Retinal pigment epithelial cell (primary cell): ENCODE measurements around the gene DMRTC1B.
"Not testable (repeated sequence)": the region's sequence is repeated elsewhere in the genome, so short reads cannot be mapped to it uniquely, and the experiment has no call there.

Experiments used
- DNase-seq: peaks from one replicate; pipeline ENCODE4 v3.0.0-alpha.2; 2010; ENCODE audit warnings: low read depth
- H3K4me3 ChIP-seq: 2 replicates; pipeline ENCODE4 v1.5.1; 2011; ENCODE audit warnings: mild to moderate bottlenecking, low read length, control low read depth, moderate library complexity
- TF ChIP-seq, protein P1 (sequence below): conservative IDR thresholded peaks from 2 replicates; pipeline ENCODE4 v1.5.1; 2011; ENCODE audit warnings: low read depth, low read length, control low read depth, inconsistent platforms

Gene DMRTC1B, protein sequence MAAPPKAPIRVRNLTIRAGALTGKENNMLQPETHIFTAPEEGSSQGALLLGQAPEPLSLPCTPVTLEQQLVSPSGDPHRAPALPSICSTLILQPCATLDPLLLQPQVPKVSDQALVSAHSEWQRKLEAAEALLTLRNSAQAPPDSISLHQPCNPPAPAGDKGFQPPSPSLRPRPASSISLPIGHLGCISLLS

DNA sequence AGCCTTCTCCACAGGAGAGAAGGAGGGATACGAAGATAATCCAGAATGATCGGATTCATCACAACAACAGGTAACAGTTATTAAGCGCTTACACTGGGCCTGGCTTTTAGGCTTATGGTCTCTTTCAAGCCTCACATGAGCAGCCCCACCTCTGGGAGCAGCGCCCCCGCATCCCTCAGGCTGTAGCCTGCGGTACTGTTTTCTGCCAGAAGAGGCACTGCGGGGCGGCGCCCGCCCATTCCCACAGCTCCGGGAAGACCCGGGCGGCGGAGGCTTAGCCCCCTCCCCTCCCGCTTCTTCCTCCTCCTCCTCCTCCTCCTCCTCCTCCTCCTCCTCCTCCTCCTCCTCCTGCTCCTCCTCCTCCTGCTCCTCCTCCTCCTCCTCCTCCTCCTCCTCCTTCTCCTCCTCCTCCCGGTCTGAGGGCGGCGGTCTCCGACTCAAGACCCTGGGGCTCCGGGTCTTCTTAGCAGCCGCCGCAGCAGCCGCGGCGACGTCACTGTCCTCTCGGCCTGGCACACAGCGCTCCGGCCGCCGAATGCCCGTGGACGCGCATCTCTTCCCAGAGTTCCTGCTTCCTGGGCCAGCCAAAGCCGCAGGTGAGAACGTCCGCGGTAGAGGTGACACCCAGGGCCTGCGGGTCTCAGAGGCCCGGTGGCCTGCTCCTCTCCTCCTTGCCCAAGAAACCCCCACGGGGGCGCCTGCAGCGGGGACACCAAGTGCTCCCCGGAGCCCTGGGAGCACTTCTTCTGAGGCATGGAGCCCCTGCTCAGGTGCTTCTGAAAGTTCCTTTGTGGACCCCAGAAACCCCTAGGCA lies at the start of gene DMRTC1B:
TSS of gene DMRTC1B (plus strand) at position 238 of the 814 bp plus-strand sequence. CDS start 68,246 bp downstream, outside the sequence.
- DNase-seq, result not testable (repeated sequence)

DNA sequence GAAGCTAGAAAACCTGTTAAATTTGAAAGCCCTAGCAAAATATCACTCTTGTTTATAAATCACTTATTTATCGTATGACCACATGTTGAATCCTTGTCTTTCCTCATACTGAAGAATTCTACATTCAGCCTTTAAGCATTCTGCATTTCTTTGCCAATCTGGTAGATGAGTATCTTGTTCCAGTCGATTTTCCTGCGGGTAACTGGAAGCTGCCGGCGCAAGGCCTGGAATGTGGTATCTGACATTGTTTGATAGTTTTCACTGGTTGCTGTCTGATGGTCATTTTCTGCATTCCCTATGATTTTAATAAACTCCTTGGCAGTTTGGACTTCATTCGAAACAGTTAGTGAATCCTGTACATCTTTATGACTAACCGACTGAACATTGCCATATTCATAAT lies 48.8 kb upstream of the DMRTC1B start:
- TF ChIP-seq, protein P1, sequence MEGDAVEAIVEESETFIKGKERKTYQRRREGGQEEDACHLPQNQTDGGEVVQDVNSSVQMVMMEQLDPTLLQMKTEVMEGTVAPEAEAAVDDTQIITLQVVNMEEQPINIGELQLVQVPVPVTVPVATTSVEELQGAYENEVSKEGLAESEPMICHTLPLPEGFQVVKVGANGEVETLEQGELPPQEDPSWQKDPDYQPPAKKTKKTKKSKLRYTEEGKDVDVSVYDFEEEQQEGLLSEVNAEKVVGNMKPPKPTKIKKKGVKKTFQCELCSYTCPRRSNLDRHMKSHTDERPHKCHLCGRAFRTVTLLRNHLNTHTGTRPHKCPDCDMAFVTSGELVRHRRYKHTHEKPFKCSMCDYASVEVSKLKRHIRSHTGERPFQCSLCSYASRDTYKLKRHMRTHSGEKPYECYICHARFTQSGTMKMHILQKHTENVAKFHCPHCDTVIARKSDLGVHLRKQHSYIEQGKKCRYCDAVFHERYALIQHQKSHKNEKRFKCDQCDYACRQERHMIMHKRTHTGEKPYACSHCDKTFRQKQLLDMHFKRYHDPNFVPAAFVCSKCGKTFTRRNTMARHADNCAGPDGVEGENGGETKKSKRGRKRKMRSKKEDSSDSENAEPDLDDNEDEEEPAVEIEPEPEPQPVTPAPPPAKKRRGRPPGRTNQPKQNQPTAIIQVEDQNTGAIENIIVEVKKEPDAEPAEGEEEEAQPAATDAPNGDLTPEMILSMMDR, result no peak
- DNase-seq, result no peak
- no peak overlapping the region for H3K4me3 ChIP-seq

More for the DNA sequence above, at the start of gene DMRTC1B:
- not testable (repeated sequence) for H3K4me3 ChIP-seq

DNA sequence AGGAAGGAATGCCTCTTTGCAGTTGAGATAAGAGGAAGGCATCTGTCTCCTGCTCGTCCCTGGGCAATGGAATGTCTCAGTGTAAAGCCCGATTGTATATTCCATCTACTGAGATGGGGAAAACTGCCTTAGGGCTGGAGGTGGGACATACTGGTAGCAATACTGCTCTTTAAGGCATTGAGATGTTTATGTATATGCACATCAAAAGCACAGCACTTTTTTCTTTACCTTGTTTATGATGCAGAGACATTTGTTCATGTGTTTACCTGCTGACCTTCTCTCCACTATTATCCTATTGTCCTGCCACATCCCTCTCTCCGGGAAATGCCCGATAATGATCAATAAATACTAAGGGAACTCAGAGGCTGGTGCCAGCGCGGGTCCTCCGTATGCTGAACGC lies 43.1 kb upstream of the DMRTC1B start:
- not testable (repeated sequence) for H3K4me3 ChIP-seq, DNase-seq

DNA sequence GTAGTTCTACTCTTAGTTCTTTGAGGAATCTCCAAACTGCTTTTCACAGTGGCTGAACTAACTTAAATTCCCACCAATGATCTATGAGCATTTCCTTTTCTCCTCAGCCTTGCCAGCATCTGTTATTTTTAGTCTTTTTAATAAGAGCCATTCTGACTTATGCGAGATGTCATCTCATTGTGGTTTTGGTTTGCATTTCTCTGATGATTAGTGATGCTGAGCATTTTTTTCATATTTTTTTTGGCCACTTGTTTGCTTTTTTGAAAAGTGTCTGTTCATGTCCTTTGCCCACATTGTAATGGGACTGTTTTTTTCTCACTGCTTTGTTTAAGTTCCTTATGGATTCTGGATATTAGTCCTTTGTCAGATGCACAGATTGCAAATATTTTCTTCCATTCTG lies 41.1 kb upstream of the DMRTC1B start:
- TF ChIP-seq, protein P1, result no peak
- DNase-seq, result no peak
- H3K4me3 ChIP-seq, result no peak overlapping the region

DNA sequence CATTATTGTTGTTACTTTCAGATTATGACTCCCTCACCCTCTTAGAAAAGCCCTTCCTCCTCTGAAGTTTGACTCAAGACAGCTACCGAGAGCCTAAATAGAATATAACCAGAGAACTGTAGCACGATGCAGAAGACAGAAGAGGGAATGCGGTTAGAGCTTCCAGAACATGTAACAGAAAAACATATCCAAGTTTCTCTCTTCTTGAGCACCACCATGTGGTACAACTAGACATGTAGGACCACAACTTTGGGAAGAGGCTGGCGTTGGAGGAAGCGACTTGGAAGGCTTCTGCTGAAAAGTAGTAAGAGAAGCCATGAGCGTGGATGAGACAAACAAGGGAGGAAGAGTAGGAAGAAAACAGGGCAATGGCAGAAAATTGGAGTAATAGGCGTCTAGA lies 31.1 kb upstream of the DMRTC1B start:
- not testable (repeated sequence) for H3K4me3 ChIP-seq

DNA sequence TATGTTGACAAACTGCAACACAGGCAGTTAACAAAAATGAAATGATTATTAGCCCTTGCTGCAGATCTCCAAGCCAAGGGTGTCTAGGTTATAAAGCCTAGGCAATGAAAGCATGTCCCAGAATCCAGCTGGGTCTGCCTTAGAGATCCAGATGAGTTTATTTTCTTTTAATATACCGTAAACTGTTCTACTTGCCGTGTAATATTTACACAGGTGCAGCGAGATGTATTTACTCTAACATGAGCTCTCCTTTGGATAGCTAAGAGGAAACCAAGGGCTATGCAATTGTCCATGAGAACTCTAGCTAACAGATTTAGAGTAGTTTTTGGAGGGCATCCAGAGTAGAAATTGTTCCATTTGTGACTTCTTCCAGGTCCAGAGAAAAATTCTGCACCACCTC lies 28.1 kb upstream of the DMRTC1B start:
- not testable (repeated sequence) for DNase-seq, H3K4me3 ChIP-seq

More for the DNA sequence above, 31.1 kb upstream of the DMRTC1B start:
- not testable (repeated sequence) for DNase-seq

DNA sequence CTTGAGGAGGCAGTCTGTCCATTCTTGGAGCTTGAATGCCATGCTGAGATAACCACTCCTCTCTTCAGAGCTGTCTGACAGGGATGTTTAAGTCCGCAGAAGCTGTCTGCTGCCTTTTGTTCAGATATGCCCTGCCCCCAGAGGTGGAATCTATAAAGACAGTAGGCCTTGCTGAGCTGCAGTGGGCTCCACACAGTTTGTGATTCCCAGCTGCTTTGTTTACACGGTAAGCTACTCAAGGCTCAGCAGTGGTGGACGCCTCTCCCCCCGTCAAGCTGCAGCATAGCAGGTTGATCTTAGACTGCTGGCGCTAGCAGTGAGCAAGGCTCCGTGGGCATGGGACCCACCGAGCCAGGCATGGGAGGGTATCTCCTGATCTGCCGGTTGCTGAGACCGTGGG lies 16.2 kb upstream of the DMRTC1B start:
- DNase-seq, H3K4me3 ChIP-seq: not testable (repeated sequence)

DNA sequence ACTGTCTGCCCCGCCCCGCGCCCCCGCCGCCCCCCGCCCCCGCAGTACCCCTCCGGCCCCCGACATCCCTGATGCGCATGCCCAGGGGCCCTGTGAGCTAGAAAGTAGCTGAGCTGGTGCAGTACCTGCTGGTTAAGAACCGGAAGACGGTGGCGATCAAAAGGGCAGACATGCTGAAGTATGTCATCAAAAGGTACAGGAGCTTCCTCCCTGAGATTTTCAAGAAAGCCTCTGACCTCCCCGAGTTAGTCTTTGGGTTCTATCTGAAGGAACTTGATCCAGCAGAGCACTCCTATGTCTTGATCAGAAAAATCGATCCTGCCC lies 739 bp downstream of the DMRTC1B start:
- not testable (repeated sequence) for H3K4me3 ChIP-seq, DNase-seq

DNA sequence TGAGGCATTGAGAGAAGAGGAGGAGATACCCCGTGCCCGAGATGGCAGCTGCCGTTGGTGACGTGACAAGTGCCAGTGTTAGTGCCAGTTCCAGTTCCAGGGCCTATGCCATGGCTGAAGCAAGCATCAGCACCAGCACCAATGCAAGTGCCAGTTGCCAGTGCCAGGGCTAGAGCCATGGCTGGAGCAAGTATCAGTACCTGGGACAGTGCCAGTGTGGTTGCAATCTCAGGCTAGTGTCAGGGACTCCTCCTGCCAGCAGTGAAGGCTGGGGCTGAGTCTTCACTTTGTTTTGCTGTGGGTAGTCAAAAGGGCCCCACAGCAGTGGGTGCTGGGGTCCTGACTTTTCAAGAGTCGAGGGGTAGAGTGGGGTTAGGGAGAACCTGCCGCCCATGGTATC lies 1.5 kb downstream of the DMRTC1B start:
- DNase-seq, H3K4me3 ChIP-seq: not testable (repeated sequence)

DNA sequence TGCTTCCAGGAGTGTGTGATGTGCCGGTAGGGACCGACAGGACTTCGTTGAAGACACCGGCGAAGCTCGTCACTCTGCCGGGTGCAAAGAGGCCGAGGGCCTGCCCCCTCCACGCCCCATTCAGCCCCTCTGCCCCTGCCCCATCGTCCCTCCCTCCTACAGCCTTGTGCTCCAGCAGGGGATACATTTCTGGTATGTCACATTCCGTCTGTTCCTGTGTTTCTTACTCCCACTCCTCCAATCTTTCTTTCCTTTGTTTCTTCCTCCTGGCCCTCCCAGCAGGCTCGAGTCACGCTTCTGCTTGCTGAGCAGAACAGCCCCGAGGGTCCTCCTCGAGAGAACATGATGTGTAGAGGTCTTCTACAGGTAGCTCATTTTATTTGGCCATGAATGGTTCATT lies 5.9 kb downstream of the DMRTC1B start, which contains the start of gene FAM236B:
TSS of gene FAM236B (minus strand) at position 101 of the 400 bp plus-strand sequence. CDS start at position 1, 100 bp downstream.
- not testable (repeated sequence) for DNase-seq, H3K4me3 ChIP-seq

DNA sequence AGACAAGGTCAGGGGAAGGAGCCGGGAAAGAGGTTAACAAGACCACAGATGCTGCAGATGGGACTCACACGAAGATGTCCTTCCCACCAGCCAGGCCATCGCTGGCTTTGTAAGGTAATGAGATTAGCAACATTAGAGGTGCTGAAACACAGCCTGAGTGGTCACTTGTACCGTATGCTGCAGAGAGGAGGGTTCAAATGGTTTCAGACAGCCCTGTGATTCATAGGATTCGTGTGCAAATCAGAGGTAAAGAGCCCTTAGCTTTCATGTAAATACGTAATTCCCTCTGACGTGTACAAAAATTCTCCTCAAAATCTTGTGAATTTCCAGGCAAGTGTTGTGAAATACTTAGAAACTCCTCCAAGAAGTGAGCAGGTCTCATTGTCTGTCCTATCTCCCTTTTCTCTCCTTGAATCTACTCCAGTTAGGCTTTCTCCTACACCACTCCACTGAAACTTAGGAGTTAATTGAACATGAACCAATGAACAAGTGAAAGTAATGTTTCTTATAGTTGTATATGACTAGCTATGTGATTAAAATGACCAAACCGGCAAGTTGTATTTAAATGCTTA lies 6.8 kb downstream of the DMRTC1B start:
- not testable (repeated sequence) for DNase-seq, H3K4me3 ChIP-seq

DNA sequence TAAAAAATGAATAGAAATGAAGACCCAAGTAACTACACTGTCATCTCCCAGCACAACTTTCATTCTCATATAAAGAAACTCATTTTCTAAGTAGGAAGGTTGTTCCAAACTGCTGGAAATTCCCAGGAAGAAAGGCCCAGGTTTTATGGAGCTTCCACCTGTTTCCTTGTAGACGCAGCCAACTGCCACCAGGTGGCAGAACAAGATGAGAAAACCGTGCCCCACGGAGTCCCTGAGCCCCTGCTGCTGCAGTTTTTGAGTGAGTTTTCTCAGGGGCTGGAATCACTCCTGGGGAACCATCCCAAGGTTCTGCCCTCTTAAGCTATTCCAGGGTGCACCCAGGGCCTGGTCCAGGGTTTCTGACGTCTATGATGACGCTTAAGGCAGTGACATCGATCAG lies 7.3 kb downstream of the DMRTC1B start:
- not testable (repeated sequence) for H3K4me3 ChIP-seq, DNase-seq

DNA sequence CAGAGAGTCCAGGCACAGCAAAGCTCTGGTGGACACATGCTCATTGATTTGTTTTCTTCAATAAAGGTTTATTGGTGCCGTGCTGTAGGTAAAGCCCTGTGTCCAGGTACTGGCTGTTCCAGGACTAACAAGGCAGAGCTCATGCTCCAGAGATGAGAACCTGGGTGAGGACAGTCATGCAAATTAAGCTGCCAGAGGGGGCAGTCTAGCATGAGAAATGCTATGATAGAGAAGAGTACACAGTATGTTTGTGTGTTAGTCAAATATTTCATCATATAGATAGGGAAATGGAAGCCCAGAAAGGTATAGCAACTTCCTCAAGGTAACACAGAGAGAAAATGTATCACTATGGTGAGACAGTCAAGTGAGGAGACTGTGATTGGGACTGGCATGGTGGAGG lies 11.5 kb downstream of the DMRTC1B start:
- H3K4me3 ChIP-seq, DNase-seq: not testable (repeated sequence)

DNA sequence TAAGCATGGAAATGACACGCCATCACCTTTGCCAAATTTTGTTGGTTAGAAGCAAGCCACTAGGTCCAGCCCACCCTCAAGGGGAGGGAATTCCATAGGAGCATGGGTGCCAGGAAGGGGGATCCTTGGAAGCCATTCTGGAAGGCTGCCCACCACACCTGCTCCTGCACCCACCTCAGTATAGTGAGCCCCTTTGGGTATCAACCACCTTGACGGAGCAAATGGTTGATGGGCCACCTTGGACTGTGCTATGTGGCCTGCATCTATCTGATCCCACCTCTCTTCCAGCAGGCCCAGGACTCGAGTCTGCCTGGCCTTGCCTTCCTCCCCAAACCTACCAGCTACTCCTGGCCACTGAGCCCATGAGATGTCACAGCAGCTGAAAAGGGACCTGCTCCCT lies 13.7 kb downstream of the DMRTC1B start:
- not testable (repeated sequence) for H3K4me3 ChIP-seq, DNase-seq

DNA sequence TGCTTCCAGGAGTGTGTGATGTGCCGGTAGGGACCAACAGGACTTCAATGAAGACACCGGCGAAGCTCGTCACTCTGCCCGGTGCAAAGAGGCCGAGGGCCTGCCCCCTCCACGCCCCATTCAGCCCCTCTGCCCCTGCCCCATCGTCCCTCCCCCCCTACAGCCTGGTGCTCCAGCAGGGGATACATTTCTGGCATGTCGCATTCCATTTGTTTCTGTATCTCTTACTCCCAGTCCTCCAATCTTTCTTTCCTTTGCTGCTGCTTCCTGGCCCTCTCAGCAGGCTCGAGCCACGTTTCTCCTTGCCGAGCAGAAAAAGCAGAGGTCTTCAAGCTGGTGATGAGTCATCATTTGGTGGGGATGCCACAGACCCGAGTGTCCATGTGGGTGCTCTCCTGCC lies 31.4 kb downstream of the DMRTC1B start, which contains the start of gene FAM236D:
TSS of gene FAM236D (minus strand) at position 101 of the 400 bp plus-strand sequence. CDS start at position 1, 100 bp downstream.
- not testable (repeated sequence) for DNase-seq, H3K4me3 ChIP-seq

DNA sequence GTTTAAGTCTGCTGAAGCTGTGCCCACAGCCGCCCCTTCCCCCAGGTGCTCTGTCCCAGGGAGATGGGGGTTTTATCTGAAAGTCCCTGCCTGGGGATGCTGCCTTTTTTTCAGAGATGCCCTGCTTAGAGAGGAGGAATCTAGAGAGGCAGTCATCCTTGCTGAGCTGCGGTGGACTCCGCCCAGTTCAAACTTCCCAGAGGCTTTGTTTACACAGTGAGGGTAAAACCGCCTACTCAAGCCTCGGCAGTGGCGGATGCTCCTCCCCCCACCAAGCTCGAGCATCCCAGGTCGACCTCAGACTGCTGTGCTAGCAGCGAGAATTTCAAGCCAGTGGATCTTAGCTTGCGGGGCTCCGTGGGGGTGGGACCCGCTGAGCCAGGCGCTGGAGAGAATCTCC lies 54.0 kb downstream of the DMRTC1B start:
- not testable (repeated sequence) for H3K4me3 ChIP-seq, DNase-seq

DNA sequence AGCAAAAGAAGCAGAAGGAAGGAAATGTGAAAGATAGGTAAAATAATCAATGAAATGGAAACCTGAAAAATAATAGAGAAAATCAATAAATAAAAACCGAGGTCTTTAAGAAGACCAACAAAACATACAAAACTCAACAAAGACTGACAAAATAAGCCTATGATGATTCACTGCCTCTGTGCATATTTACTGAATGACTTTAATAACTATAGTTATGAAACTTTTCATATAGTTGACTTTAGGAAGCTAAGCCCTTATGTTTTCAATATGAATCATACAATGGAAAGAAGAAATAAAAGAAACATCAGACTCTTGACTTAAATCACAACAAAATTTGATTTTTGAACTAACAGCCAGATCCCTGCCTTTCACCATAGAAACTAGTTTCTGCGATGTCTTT lies 60.8 kb downstream of the DMRTC1B start:
- not testable (repeated sequence) for H3K4me3 ChIP-seq, DNase-seq
